Islet of Langerhans (tissue), 1 donor: ENCODE results near the gene GCG.

Experiments
- FAIRE-seq: peaks from one replicate; lab custom pipeline; 2011; peaks lifted over from hg19 to GRCh38; lab: Jason Lieb, UNC

The GCG gene

DNA sequence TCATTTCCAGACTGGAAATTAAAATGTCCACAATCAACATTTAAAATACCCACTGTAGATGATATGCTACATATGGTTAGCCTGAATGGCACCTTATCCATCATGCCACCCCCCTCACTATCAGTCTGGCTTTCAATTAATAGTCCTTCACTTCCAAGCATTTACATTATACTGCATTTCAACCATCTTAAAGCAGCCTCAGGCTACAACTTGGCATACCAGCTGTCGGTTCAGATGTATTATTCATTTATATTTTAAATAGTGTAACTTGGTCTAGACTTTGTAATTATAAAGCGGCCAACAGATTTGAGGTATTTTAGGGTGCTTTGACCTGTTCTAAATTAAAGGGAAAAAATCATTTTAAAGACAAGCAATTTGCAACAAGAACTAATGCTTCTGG lies 2.6 kb downstream of the GCG start:
- no peak for FAIRE-seq

DNA sequence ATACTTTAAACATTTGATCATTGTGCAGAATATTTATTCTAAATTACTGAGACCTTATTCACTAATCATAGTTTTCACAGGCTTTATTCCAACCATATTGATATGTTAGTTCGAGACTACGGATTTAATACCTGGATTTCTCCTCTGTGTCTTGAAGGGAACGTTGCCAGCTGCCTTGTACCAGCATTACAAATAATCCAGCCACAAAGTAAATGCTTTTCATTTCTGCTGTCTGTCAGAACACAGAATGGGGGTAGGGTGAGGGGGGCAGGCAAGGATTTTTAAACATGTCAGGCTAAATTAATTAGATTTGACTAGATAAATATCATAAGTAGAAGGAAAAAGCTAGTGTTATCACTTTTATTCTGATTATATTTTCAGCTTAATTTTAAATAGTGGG lies 3.1 kb downstream of the GCG start:
- FAIRE-seq = no peak

DNA sequence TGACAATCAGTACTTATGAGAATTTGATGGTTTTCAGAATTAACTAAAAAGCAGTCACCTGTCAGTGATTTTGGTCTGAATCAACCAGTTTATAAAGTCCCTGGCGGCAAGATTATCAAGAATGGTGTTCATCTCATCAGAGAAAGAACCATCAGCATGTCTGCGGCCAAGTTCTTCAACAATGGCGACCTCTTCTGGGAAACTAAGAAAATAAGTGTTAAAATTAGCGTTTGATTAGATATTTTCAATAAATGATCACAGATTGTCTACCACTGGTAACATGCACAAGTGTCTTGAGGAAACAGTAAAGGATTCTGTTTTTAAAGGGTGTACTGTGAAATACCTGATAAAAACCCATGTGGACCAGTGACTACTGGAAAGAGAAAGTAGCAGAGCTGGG lies 8.1 kb downstream of the GCG start:
- FAIRE-seq = no peak

DNA sequence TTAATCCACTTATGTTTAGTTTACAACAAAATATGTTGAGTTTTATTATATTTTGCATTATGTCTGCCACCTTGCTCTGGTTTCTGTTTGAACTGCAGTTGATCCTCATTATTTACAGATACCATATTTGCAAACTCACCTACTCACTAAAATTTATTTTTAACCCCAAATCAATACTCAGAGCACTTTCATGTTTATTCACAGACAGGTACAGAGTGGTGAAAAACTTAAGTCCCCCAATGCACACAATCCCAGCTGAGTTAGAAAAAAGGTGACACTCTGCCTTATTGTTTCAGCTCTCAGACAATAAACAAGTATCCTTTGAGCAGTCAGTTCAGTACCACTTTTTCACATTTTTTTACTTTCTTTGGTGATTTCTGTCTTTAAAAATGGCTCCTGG lies 13.7 kb downstream of the GCG start:
- FAIRE-seq = no peak

DNA sequence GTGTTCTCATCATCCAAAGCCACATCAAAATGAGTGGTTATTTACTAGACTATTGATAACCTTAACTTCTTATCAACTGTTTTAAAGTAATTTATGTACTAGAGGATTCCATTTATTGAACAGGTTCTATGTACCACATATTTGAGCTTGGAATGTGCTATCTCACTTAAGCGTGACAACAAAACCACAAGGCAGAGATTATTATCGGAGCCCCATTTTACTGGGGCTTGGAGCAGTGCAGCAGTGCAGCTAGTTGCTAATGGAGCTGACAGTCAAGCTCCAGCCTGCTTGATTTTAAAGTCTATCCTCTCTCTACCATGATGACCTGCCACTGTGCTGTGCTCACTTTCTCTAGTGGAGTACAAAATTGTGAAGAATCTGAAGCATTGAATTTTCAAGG lies 24.6 kb downstream of the GCG start:
- FAIRE-seq = no peak

DNA sequence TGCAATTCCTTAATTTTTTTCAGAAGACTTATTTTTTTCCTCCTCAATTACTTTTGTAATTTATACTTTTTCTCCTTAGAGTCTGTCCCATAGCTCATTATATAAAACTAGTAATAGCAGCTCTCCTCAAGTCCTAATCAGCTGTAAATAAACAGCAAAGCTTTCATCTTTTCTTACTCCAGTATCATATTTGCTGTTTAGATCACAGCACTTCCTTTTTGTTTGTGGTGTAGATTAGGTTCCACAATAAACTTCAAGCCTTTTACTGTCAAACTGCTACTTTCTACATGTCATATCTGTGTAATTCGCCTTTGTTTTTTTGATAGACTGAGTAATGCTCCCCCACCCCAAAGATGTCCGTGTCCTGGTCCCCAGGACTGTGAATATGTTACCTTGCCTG lies 25.5 kb downstream of the GCG start:
- no peak for FAIRE-seq

DNA sequence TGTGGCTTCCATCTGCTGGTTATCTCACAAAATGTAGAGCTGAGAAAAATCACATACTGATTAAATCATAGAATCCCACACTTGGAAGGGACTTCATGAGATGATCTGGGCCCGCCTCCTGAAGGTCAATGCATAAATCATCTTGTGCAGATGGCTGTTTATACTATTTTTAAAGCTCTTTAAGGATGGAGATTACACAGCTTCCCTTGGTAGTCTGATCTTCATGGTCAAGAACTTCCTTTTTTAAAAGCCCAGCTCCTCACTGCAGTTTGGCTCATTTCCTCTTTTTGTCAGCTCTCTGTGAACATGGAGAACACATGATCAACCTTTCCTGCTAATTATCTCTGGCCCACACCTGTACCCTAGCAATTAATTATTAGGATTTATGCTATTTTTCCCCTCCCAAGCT lies 25.9 kb downstream of the GCG start:
- no peak for FAIRE-seq

DNA sequence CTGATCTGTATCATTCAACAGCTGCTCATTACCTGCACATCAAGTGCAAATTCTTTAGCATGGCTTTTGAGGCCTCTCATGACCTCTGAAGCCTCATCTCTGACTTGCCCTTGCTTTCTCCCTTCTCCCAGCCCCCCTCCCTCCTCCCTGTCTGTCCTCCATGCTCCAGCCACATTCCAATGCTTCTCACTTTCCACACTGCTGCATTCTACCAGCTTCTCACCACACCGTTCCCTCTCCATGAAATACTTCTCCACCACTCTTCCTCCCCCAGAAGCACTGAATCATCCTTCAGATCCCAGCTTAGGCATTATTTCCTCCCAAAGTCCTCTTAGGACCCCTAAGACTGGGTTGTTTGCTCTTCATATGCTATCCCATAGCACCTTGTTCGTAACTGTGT lies 26.9 kb downstream of the GCG start:
- no peak for FAIRE-seq

DNA sequence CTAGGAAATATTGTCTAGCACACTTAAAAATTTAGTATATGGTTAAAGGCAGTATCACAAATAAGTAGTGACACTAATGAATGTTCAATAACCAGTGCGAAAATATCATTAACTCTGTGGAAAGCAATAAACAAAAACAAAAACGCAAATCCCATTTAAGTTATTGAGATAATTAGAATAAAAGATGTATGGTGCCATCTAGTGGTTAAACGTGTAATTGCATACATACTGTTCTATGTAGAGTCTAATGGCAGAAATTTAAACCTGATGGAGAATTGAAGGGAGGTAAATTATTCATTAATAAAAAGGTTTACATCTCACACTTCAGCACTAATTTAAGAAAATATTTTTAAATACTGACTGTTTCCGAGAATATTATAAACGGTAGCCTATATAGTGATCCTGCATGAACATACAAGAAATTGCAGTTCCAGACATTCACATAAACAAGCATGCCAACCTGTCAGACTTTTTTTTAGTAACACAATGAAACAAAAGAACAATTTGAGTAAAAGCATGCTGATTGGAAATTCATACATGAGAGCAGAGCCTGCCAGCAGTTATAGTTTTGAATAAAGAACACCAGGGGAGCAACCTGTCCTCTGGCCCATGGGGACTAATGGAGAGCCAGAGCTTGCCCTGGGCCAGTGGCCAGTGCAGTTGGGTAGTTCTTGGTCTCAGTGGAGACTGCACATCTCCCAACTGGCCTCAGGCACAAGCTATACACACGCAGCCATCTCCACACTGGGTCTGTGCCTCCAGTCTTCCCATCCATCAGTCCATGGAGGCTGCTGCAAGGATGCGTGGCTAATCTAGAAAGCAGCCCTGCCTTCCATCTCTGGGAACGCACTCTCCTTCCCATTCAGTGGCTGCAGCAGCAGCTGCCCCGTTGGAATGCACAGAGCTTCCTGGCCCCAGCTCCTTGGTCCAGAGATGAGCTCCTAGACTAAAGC lies 28.0 kb downstream of the GCG start:
- FAIRE-seq = peak; percentile 98

DNA sequence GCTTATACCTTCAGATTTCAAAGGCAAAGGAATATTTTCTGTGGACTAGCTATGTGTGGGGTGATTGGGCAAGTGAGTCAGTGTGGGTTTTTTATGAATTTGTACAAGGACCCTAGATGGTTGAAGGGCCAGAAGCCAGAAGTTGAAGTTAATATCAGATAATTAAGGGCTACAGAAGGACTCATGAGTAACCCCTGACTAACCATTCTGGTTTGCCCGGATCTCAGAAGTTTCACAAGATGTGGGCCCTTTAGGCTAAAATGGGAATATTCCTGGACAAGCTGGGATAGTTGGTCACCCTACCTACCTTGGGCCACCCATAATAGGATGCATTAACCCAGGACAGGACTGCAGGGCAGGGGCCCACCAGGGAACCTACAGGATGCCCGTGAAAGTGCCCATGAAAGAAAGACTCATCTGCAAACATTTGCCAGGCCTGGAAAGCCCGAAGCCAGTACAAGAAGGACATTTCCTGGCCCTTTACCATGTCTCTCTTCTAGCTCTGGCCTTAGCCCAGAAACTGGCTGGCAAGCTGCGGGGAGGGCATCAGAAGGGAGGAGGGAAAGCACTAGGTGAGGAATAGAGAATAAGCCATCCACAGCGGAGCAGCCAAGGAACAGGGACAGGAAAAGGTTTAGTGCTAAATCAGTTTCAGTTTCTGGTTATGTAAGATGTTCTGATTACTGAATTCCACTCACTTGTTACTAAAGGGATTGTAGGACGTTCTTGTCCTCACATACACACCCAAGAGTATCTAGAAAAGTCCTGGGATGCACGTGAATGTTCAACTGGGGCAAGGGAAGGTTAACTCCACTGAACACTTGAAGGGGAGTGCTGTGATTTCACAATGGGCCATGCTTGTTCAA lies 33.6 kb downstream of the GCG start:
- FAIRE-seq = no peak

DNA sequence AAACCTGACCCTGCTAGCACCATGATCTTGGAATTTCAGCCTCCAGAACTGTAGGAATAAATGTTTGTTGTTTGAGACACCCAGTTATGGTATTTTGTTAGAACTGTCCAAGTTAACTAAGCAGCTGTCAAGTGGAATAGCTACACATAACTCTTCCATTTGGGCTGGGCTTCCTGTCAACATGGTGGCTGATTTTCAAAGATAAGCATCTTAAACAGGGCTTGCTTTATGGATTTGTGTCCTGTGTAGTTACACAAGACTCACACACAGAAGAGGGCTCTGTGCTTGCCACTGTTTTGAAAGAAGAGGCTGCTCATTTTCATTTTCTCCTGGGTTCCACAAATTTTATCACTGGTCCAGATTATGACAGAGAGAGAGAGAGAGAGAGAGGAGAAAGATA lies 35.7 kb downstream of the GCG start:
- FAIRE-seq = no peak

DNA sequence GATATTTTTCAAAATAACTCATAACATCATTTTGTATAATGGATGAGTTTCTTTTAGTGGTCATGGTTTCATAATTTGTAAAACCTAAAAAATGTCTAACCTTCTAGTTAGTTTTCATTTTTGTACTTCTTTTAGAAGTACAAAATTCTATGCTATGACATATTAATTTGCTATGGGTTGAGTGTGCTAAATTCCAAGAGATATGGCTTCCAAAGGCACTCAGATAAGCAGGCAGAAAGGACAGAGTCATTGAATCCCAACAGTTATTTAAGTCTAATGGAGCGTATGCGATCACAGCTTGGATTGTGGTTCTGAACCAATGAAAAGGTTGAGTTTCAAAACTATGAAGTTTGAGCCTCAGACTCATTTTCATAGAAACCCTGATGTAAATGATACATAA lies 37.0 kb downstream of the GCG start:
- FAIRE-seq = no peak

DNA sequence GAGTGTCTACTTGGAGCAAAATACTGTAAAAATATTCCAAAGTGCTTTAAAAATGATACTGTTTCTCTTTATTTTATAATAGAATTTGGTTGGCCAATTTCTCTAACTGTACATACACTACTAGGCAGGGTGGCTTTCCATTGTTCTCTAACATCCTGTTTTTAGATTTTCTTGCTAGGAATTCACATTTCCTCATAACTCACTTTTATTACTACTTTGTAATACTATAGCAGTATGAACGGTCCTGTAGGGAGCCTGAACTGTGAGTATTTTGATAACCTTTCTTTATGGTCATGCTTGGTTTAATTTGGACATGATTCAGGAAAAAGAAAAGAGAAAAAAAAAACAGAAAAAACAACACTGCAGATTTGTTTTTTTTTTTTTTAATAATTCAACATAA lies 37.8 kb downstream of the GCG start:
- FAIRE-seq = no peak

DNA sequence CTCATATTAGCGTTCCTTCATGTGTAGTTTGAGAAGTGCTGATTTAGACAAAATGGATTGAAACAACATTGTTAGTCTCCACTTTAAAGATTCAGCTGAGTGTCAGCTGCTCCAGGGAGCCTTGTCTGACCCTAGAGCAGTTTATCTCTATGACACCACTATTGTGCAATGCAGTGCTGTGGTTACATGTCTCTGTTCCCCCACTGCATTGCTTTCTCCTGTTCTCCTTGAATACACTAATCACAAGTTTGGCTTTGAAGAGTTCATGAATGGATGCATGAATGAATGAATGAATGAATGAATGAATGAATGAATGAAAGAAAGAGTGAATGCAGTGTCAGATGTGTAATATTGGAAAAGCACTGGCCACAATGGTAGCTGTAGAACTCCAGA lies 38.3 kb downstream of the GCG start:
- FAIRE-seq = no peak

DNA sequence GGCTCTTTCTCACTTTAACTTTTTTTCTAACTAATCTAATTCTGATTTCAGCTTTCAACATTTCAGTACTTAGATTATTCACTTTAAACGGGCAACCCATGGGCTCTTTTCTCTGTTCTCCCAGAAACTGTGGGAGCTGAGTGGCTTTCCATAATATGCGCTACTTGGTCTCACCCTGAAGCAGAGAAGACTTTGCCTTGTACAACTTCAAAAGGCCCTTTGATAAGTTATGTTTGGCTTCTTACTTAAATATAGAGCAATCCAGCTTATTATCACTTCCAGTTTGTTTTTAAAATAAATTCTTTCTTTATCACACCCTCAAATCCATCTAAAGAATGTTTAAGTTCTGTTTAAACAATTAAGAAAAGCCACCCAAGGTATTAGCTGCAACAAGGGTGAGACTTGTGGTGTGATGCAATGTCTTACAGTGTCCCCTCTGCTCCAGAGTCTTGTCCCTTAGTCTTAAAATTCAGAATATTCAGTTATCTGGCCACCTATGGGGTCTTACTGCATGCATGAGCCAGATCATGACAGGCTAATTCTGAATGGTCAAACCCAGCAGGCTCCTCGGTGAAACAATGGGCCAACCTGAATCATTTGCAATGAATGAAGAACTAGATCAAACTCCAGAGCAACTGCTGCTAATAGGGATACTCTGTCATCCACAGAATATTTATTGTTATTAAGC lies 38.8 kb downstream of the GCG start:
- no peak for FAIRE-seq

DNA sequence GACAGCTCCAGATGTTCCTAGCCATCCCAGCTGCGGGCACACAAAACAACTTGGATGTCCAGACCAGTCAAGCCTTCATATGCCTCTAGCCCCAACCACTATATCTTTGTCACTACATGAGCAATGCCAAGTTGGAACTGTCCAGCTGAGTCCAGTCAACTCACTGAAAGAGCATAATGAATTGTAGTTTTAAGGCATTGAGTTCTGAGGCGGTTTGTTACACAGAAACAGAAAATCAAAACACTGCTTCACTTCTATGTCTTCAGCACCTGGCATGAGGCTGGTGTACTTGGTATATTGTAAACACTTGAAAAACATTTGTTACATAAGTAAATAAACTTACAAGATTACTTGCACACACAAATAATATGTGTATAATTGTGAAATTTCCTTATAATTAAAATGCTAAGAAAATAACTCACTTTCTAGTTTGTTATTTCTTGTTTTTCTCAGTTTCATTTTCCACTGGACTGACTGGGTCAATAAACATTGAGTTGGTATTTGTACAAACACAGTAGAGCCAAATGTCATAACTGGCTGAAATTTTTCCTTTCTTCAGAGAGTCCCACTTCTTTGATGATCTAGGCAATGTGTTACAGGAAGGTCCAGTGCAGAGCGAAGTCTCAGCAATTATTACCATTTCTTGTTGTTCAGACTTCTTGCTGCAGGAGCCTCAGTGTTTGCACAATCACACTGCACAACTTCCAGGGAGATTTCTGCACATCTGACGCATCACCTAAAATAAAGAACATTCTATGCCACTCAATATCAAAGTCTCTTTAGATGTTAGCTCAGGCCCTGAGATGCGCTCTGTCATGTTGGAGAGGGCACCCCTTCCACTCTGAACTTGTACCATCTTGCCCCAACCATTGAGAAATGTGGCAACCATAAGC lies 39.8 kb downstream of the GCG start:
- no peak for FAIRE-seq

DNA sequence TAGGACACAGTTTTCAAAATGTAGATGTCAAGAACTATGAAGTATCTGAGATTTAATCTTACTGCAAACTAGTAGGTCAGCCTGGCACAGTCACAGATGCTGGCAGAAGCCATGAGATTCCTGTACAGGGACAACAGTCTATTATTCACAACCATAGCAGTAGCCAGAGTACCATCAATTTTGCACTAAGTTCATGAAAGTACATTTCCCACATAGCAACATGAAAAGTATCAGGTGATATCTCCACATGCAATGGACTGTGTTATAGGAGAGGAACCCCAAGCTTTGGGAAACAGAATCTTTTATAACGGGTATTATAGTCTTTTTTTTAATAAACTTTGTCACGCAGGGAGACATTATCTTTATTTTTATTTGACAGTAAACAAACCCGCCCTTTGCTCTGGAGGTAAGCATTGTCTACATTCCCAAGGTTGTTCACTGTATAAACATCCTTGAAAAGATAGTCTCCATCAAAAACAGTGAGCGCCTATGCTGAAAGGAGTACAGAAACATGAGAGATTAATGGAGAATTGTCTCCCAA lies 44.6 kb downstream of the GCG start:
- FAIRE-seq = no peak

DNA sequence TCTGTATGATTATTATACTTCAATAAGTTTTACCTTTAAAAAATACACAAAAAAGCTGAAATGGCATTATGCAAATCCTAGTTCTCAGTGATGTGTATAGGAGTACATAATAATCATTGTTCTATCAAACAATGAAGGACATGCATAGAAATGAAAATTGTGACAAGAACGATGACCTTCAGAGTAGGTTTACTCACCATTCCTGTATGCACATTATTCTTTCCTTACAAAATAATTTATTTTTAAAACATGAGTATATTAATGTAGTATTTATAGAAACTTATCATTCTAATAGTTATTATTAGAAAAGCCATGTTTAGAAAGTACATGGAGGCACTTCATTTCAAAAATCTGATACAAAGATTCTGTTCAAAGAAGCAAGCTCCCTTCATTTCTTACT lies 45.3 kb downstream of the GCG start:
- FAIRE-seq = no peak

DNA sequence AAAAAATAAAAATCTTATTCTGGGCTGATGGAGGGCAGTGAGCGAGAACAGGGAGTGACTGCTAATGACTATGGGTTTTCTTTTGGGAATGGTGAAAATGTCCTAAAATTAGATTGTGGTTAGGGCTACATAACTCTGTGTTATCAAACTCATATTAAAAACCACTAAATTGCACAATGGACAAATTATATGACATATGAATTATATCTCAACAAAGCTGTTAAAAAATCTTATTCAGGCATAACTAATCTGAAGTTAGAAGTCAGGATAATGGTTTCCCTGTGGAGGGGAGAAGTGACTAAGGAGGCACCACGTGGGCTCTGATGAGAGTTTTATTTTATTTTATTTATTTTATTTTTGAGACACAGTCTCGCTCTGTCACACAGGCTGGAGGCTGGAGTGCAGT lies 45.9 kb downstream of the GCG start:
- no peak for FAIRE-seq

DNA sequence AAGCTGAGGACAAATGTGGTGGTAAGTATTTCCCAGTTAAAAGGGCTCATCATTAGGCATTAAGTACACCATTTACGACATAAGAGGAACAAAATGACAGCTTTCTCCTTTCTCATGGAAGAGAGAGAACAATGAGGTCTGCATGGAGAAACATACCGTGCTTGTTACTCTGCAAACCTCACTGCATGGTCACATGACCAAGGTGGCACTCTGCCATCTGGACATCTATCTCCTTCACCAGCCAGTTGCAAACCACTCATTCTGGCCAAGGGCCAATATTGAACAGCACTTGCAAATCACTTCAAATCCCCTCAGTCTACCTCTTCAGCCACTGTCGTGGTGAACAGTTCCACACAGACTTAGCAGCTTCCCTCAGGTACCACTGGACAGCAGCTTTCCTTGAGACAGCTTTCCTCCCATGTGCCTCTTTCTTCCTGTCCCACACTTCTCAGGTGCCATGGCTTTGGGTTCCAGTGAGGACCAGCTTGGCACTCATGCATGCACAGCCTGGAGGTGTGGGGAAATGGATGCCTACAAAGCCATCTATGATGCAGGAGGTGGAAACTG lies 48.5 kb downstream of the GCG start:
- no peak for FAIRE-seq

DNA sequence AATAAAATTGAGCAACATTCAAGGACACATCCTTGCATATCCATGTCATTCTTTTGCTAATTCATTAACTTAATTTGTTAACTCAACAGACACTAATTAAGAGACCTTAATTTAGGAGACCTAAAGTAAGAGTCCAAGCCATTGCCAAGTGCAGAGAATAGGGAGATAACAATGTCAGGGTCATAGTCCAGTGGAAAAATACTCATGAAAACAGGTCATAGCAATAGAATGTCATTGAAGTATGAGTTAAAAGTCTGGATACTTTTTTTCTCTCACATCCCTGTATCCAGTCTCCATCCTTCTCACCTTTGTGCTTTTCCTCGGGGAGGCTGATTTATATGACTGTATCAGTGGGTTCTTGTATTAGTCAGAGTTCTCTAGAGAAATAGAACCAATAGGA lies 51.5 kb downstream of the GCG start:
- no peak for FAIRE-seq
